Stimulated activated CD8-positive, alpha-beta memory T cell treated with anti-CD3 and anti-CD28 coated beads, Interleukin-7, amount 100 ng/mL, for 24 hours (primary cell): ENCODE measurements around the gene MSI2.
"Not testable (repeated sequence)": the region's sequence is repeated elsewhere in the genome, so short reads cannot be mapped to it uniquely, and the experiment has no call there.

ENCODE experiments used
- DNase-seq: peaks from one replicate; pipeline ENCODE4 v3.0.0-alpha.2; 2020; ENCODE audit warnings: low read depth

MSI2 gene

DNA sequence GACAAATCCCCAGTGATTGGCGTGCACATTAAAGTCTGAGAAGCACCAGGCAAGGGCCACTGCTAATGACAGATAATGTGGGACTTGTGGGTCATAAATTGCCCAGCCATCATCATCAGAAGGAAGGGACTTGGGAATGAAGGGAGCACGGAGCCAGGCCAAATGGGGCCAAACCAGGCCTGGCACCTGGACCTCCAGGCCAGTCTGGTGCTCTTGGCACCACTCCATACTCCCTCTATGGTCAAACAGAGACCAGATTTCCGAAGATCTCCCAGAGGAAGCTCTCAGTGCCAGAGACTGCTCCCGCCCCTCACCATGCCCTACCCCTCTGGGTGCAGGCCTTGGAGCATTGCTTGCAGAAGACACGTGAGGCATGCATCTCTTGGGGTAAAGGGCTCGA is 346.6 kb downstream of the MSI2 start:
- no peak for DNase-seq

GRCh38 chr17:57603546-57603945 is 347.2 kb downstream of the MSI2 start:
- DNase-seq: no peak

DNA sequence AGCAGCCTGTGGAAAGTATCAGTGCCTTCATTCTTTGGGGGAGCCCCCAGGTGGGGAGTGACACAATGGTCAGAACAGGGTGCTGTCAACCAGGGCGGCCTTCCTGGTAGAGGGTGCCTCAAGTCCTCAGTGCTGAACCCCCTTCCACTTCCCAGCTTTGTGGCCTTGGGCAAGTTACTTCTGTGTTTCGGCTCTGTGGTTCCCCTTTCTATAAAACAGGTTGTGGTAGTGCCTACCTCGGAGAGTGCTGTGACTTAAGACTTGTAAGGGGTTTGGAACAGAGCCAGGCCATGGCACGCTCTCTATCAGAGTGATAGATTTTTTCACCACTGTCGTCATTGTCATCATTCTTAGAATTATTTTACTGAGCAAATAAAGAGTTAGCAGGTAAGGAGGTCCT is 347.7 kb downstream of the MSI2 start:
- DNase-seq: peak; percentile 25

- no peak for DNase-seq
These were observed 348.7 kb downstream of the MSI2 start for GRCh38 chr17:57604771-57605674.

DNA sequence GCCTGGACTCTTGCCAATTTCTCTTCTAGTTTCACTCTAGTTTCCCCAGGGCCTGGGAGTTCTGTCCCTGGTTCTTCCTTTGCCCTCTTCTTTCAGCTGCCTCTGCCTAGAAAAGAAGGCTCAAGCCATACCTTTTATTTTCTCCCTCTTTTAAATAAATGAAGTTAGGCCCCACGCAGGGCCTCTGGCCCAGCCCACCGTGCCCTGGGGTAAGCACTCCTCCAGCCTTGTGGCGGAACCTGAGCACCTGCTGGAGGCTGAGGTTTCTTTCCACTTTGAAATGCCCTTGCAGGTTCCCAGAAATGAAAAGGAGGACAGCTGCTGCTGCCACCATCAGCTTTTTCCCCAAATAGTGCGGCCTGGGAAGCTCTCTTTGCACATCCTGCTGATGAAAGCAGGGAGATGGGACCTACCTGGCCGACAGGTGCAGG is 349.4 kb downstream of the MSI2 start:
- no peak for DNase-seq

DNA sequence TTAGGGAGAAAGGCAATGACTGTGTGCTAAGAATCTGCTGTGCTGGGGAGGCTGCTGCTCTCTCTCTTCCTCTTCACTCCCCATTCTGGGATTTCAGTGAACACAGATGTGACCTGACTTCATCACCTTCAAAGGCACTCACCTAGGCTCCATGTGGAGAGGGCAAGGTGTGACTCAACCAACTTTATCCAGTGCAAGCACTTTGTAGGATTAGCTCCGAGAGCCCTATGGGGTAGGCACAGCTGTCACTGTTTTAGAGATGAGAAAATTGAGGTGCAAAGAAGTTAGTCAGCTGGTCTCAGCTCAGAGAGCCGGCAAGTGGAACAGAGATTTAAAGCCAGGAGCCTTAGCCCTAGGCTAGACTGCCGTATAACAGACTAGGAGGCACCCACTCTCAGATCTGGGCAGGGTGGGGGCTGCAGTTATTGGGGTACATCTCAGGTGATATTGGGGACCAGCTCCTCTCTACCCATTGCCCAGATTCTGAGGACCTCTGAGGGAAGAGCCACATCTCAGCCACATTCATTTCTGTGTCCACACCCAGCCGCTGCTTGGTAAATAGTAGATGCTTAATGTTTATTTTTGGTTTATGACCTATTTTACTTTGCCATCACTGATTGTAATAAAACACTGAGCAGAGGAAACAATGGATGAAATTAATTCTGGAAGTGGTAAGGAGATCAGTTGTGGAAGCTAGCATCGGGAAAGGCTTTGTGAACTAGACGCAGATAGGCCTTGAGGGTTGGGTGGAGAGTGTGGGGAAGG is 350.0 kb downstream of the MSI2 start:
- DNase-seq: no peak

- no peak for DNase-seq
These were observed 351.3 kb downstream of the MSI2 start for GRCh38 chr17:57607553-57608120.

DNA sequence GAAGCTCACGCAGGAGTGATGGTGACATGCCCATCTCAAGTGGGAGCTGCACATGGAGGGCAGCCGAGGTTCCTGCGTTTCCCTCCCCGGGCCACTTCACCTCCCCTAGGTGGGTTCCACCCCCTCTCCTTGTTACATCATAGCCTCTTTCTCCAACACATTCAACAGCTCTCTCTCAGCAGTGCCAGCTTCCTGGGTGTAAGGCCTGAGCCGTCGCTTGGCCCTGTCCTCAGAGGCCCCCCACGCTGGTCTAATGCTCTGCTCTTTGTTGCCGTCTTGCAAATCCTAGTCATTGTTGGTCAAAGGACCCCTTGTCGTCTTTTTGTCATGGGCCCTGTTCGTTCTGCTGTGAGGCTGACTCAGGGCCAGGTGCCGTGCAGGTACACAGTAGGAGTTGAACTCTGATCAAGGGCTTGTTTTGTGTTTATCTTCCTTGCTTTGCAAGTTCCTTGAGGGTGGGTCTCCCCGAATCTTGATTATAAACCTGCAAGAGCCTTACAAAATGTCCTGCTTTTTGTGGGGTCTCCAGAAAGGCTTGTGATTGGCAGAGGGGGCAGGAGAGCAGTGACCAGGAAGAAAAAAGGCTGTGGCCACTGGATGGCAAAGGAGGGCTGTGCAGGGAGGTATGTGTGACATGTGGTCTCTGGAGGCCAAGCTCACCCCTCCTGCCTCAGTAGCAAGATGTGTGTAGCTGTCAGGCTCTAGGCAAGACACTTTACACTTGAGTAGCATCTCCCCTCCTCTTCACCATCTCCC is 352.2 kb downstream of the MSI2 start:
- no peak for DNase-seq

- no peak for DNase-seq
These were observed 353.0 kb downstream of the MSI2 start for GRCh38 chr17:57609125-57609877.

- no peak for DNase-seq
These were observed 353.6 kb downstream of the MSI2 start for GRCh38 chr17:57609878-57610270.

GRCh38 chr17:57612202-57613071 is 356.1 kb downstream of the MSI2 start:
- no peak for DNase-seq

GRCh38 chr17:57614742-57615141 is 358.4 kb downstream of the MSI2 start:
- no peak for DNase-seq

GRCh38 chr17:57615836-57616757 is 359.8 kb downstream of the MSI2 start:
- DNase-seq: no peak

DNA sequence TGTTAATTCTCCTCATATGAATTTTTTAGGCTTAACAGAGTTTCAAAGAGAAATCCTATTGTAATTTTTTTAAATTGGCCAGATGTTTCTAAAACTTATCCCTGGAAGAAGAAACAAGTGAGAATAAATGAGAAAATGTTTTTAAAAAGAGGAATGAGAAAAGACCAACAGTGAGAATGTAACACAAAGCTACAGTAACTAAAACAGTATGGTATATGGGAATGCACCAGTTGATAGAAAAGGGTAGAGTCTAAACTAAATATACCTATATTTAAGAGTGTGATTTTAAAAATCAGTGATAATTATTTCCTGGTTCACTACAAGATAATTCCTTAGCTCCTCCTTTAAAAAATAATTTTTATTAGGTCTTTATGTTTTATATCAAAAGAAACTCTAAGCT is 360.9 kb downstream of the MSI2 start:
- DNase-seq: no peak

- no peak for DNase-seq
These were observed 363.0 kb downstream of the MSI2 start for GRCh38 chr17:57619061-57619937.

GRCh38 chr17:57620576-57620975 is 364.3 kb downstream of the MSI2 start:
- no peak for DNase-seq

GRCh38 chr17:57621791-57622190 is 365.5 kb downstream of the MSI2 start:
- not testable (repeated sequence) for DNase-seq

- DNase-seq: no peak
These were observed 366.0 kb downstream of the MSI2 start for GRCh38 chr17:57622306-57622682.
